Right atrium auricular region (tissue), 2 donors: ENCODE data around the gene CPA2. TPM values are rescaled to one million over a fixed set of nuclear protein-coding genes. Genes with fewer than 3 reads are reported as not detected.

Source experiments
- DNase-seq: peaks from one replicate; pipeline ENCODE4 v3.0.0-alpha.2; 2019; ENCODE audit warnings: low spot score
- H3K27ac ChIP-seq, 2 donors: fragments of 200-600 bp; sonication (generic); 1 replicate in 1 of 2; 2 replicates in 1 of 2; pipeline ENCODE4 v1.5.1; 2016 to 2019
- H3K27me3 ChIP-seq, 2 donors: fragments of 200-600 bp; sonication (generic); one replicate each; pipeline versions ENCODE4 v1.5.1 to v1.6.0; 2017 to 2019
- H3K36me3 ChIP-seq: fragments of 200-600 bp; sonication (generic); one replicate; pipeline ENCODE4 v1.5.1; 2016
- H3K4me1 ChIP-seq, 2 donors: fragments of 200-600 bp; sonication (generic); one replicate each; pipeline versions ENCODE4 v1.5.1 to v1.6.0; 2017 to 2019
- H3K4me3 ChIP-seq, 2 donors: fragments of 200-600 bp; sonication (generic); 1 replicate in 1 of 2; 2 replicates in 1 of 2; pipeline ENCODE4 v1.5.1; 2017 to 2019; ENCODE audit warnings: mild to moderate bottlenecking in 1 of 2, moderate library complexity in 1 of 2
- H3K9me3 ChIP-seq, 2 donors: fragments of 200-600 bp; sonication (generic); one replicate each; pipeline ENCODE4 v1.5.1; 2019
- total RNA-seq, 2 donors: library from RNA; depleted of rRNA; stranded (reverse); fragments of >200 nt; gene quantifications; one replicate each; pipeline ENCODE4 v1.1.0, GENCODE V29; 2016
- TF ChIP-seq, protein P1 (sequence below), 2 donors: fragments of 200-600 bp; sonication (generic); IDR thresholded peaks; one replicate each; pipeline ENCODE4 v1.5.1; 2019; ENCODE audit warnings: antibody characterized with exemption in 2 of 2

The CPA2 gene
- total RNA-seq: not detected

DNA sequence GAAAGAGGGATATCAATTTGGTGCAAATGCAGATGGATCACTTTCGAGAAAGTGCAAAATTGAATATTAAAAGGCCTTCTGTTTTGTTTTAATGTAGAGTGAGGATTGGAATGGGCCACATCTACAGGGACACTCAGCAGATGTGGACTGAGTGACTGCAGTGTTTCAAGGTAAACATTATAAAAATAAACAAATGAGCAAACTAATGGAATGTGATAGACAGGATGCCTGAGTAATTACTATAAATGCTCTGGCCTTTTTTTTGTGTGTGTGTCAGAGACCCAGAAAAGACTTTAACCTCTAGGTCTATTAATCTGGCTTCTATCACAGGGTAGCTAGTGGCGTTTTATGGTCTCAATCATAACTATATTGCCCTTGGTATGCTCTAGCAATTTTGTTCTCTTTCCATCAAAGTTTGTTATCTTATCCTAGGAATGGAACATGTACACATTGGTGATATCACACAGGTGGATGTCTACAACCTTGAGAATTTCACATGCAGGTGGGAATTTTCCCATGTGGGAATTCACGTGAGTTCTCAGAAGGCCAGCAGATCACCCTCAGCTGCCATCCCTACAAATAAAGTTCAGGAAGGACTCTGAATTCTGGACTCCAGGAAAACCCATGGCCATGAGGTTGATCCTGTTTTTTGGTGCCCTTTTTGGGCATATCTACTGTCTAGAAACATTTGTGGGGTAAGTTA lies at the start of gene CPA2:
TSS of gene CPA2 (plus strand) at position 606 of the 703 bp plus-strand sequence. CDS start at position 625, 19 bp downstream.
- no peak within 1 kb of the TSS for H3K27ac ChIP-seq
- no peaks in the 10 kb centered on the region for H3K27me3 ChIP-seq
- H3K36me3 ChIP-seq: no peaks in the 10 kb centered on the region
- no peak for DNase-seq
- no peaks in the 10 kb centered on the region for H3K4me1 ChIP-seq
- TF ChIP-seq, protein P1, sequence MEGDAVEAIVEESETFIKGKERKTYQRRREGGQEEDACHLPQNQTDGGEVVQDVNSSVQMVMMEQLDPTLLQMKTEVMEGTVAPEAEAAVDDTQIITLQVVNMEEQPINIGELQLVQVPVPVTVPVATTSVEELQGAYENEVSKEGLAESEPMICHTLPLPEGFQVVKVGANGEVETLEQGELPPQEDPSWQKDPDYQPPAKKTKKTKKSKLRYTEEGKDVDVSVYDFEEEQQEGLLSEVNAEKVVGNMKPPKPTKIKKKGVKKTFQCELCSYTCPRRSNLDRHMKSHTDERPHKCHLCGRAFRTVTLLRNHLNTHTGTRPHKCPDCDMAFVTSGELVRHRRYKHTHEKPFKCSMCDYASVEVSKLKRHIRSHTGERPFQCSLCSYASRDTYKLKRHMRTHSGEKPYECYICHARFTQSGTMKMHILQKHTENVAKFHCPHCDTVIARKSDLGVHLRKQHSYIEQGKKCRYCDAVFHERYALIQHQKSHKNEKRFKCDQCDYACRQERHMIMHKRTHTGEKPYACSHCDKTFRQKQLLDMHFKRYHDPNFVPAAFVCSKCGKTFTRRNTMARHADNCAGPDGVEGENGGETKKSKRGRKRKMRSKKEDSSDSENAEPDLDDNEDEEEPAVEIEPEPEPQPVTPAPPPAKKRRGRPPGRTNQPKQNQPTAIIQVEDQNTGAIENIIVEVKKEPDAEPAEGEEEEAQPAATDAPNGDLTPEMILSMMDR (IDR thresholded peaks at IDR 0.05): no peak
- no peaks in the 10 kb centered on the region for H3K9me3 ChIP-seq
- H3K4me3 ChIP-seq: no peak within 1 kb of the TSS

DNA sequence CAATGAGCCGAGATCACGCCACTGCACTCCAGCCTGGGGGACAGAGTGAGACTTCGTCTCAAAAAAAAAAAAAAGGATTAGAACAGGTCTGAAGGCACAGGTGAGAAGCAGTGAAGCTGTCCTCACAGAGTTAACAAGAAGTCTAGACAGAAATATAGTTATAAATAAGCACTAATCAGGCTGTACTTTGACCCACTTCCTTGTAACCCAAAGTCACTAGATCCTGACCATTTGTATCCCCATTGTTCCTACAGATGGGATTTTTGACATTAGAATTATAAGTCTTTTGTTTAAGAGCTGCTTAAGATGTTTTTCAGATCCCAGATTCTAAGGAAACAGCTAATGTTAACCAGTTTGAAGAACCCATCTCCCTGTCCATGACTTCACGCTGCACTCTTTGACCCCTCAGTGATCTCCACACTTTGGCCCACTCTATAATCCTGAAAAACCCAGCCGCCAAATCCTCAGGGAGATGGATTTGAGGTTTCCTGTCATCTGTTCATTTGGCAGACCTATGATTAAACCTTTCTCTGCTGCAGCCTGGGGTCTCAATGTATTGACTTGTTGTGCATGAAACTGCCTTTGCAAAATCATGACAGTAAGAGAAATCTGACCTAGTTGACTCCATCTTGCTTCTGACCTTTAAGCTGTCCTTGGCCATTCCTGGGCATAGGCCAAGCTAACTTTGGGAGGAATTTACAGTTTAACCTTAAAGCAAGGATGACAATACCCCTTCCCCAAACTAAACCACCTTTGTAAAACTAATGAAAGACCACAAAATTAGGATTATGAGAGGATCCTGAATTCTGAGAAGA lies 47.6 kb upstream of the CPA2 start:
- no peaks in the 10 kb centered on the region for H3K36me3 ChIP-seq
- no peaks in the 10 kb centered on the region for H3K27me3 ChIP-seq
- no peak for DNase-seq
- no peak overlapping the region for H3K4me3 ChIP-seq
- no peak overlapping the region for H3K27ac ChIP-seq
- H3K4me1 ChIP-seq: no peaks in the 10 kb centered on the region
- H3K9me3 ChIP-seq: no peaks in the 10 kb centered on the region
- TF ChIP-seq, protein P1 (IDR thresholded peaks at IDR 0.05): no peak

DNA sequence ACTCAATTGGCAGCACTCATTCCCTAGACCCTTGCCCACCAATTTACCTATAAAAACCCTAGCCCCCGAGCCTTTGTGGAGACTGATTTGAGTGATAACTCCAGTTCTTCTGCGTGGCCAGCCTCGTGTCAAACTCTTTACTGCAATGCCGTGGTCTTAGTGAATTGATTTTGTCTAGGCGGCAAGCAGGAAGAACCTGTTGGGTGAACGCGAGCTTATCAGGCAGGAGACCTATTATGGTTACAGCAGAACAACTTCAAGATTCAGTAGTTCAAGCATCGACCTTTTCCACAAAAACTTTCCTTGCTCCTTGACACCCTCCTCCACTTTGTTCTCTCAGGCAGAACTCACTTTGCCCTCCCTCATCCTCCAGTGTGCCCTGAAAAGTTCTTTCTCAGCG lies 46.8 kb upstream of the CPA2 start:
- no peaks in the 10 kb centered on the region for H3K36me3 ChIP-seq
- H3K27me3 ChIP-seq: no peaks in the 10 kb centered on the region
- DNase-seq: no peak

DNA sequence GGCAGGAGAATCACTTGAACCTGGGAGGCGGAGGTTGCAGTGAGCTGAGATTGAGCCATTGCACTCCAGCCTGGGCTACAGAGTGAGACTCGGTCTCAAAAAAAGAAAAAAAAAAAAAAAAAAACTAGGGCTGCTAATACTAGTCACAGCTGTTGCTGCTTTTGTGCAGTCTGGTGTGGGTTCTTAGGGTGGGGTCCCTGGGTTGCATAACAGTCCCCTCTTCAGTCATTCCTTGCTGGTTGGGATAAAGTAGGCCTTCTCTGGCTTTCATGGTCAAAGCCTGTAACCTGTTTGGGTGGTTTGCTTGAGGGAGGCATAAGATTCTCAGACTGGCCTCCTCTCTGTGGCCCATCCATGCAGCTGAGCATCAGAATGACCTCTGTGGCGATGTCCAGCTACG lies 44.9 kb upstream of the CPA2 start:
- Histone ChIP-seq H3K4me1 (no peaks in the 10 kb centered on the region), H3K27ac (no peak overlapping the region), H3K36me3 (no peaks in the 10 kb centered on the region), H3K27me3 (no peaks in the 10 kb centered on the region), H3K9me3 (no peaks in the 10 kb centered on the region), H3K4me3 (no peak overlapping the region)
- TF ChIP-seq, protein P1 (IDR thresholded peaks at IDR 0.05): no peak
- DNase-seq: no peak

More for the DNA sequence above, 46.8 kb upstream of the CPA2 start:
- no peak overlapping the region for H3K27ac ChIP-seq
- TF ChIP-seq, protein P1 (IDR thresholded peaks at IDR 0.05): no peak
- H3K4me3 ChIP-seq: no peak overlapping the region
- H3K9me3 ChIP-seq: no peaks in the 10 kb centered on the region
- H3K4me1 ChIP-seq: no peaks in the 10 kb centered on the region

DNA sequence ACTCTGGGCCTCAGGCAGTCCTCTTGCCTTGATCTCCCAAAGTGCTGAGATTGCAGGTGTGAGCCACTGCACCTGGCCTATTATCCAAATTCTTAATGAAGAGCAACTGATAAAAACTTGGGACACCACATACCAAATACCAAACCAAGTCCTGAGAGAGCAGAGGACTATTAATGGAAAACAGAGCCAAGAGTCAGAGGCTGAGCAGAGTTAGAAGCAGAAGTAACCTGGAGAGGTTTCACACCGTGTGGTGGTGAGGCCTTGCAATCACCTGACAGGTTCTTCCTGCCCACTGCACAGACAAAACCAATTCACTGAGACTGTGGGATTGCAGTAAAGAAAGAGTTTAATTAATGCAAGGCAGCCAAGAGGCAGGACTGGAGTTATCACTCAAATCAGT lies 43.0 kb upstream of the CPA2 start:
- Histone ChIP-seq H3K4me1 (peaks cover 0 to 8% of the 10 kb centered on the region in 2 donors), H3K27me3 (no peaks in the 10 kb centered on the region), H3K36me3 (no peaks in the 10 kb centered on the region), H3K9me3 (no peaks in the 10 kb centered on the region), H3K27ac (no peak overlapping the region), H3K4me3 (no peak overlapping the region)
- no peak for DNase-seq
- TF ChIP-seq, protein P1 (IDR thresholded peaks at IDR 0.05): no peak
